IMR-90 (cell line): ENCODE data around the gene POU2F1.

Experiments
- BHLHE40 ChIP-seq: fragments of 150-350 bp; IDR thresholded peaks from 2 replicates; pipeline ENCODE4 v1.6.1; 2016; ENCODE audit warnings: mild to moderate bottlenecking, low read depth, low read length
- CEBPB ChIP-seq: IDR thresholded peaks from 2 replicates; pipeline ENCODE4 v1.6.1; 2012; ENCODE audit warnings: low read depth, low read length, improper control_type of control experiment
- MAFK ChIP-seq: IDR thresholded peaks from 2 replicates; pipeline ENCODE4 v1.6.1; 2012; ENCODE audit warnings: low read depth, low read length, improper control_type of control experiment
- MXI1 ChIP-seq: IDR thresholded peaks from 2 replicates; pipeline ENCODE4 v1.6.1; 2012; ENCODE audit warnings: low read depth, mild to moderate bottlenecking, low read length, moderate library complexity, borderline replicate concordance
- NFE2L2 ChIP-seq: fragments of 150-350 bp; IDR thresholded peaks from 2 replicates; pipeline ENCODE4 v1.6.1; 2016; ENCODE audit warnings: low read depth, mild to moderate bottlenecking, low read length
- POLR2A ChIP-seq: IDR thresholded peaks from 2 replicates; pipeline ENCODE4 v1.6.1; 2012; ENCODE audit warnings: mild to moderate bottlenecking, low read depth, low read length
- RAD21 ChIP-seq: IDR thresholded peaks from 2 replicates; pipeline ENCODE4 v1.6.1; 2012; ENCODE audit warnings: low read length, improper control_type of control experiment
- RCOR1 ChIP-seq: IDR thresholded peaks from 2 replicates; pipeline ENCODE4 v1.6.1; 2012; ENCODE audit warnings: mild to moderate bottlenecking, low read length, improper control_type of control experiment; ENCODE audit not compliant: insufficient replicate concordance
- RFX5 ChIP-seq: IDR thresholded peaks from 2 replicates; pipeline ENCODE4 v1.8.0; 2012; ENCODE audit warnings: low read depth, mild to moderate bottlenecking, low read length, moderate library complexity
- SMC3 ChIP-seq: fragments of 150-350 bp; IDR thresholded peaks from 2 replicates; pipeline ENCODE4 v1.6.1; 2016; ENCODE audit warnings: low read depth, mild to moderate bottlenecking, antibody characterized with exemption, low read length, moderate library complexity
- TF ChIP-seq, protein P1 (sequence below): conservative IDR thresholded peaks from 2 replicates; pipeline ENCODE4 v1.5.1; 2012; ENCODE audit warnings: mild to moderate bottlenecking, low read depth, low read length, improper control_type of control experiment
- TF ChIP-seq, protein P2 (sequence below): fragments of 150-350 bp; IDR thresholded peaks from 2 replicates; pipeline ENCODE4 v1.6.1; 2016; ENCODE audit warnings: low read depth, mild to moderate bottlenecking, low read length, moderate library complexity, borderline replicate concordance
- TF ChIP-seq, protein P3 (sequence below): fragments of 150-350 bp; IDR thresholded peaks from 2 replicates; pipeline ENCODE4 v1.6.1; 2017; ENCODE audit warnings: mild to moderate bottlenecking, antibody characterized with exemption, low read length, low read depth

DNA sequence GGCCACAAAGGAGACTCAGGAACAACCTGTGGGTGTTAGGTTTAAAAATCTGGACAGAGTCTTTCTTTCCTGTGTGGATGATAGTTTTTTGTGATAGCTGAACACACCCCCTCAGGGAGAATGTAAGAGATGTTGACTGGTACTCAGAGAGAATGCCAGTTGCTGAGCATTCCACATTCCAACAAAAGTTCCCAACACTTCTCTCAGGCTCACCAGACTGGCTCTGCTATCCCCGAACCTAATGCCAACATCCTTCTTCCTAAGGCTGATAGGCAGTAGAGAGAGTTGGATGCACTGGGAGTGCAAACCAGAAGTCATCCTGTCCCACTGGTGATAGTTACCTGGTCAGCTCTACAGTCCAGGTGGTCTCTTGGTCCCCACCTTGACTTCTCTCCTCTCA, 28.7 kb upstream of the POU2F1 start:
- TF ChIP-seq RAD21 (no peak), POLR2A (no peak), CEBPB (no peak), BHLHE40 (no peak), RFX5 (no peak), SMC3 (no peak), RCOR1 (no peak), NFE2L2 (no peak), MXI1 (no peak), MAFK (no peak)
- TF ChIP-seq, protein P1, sequence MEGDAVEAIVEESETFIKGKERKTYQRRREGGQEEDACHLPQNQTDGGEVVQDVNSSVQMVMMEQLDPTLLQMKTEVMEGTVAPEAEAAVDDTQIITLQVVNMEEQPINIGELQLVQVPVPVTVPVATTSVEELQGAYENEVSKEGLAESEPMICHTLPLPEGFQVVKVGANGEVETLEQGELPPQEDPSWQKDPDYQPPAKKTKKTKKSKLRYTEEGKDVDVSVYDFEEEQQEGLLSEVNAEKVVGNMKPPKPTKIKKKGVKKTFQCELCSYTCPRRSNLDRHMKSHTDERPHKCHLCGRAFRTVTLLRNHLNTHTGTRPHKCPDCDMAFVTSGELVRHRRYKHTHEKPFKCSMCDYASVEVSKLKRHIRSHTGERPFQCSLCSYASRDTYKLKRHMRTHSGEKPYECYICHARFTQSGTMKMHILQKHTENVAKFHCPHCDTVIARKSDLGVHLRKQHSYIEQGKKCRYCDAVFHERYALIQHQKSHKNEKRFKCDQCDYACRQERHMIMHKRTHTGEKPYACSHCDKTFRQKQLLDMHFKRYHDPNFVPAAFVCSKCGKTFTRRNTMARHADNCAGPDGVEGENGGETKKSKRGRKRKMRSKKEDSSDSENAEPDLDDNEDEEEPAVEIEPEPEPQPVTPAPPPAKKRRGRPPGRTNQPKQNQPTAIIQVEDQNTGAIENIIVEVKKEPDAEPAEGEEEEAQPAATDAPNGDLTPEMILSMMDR, result no peak
- TF ChIP-seq, protein P2, sequence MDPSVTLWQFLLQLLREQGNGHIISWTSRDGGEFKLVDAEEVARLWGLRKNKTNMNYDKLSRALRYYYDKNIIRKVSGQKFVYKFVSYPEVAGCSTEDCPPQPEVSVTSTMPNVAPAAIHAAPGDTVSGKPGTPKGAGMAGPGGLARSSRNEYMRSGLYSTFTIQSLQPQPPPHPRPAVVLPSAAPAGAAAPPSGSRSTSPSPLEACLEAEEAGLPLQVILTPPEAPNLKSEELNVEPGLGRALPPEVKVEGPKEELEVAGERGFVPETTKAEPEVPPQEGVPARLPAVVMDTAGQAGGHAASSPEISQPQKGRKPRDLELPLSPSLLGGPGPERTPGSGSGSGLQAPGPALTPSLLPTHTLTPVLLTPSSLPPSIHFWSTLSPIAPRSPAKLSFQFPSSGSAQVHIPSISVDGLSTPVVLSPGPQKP, result no peak
- TF ChIP-seq, protein P3, sequence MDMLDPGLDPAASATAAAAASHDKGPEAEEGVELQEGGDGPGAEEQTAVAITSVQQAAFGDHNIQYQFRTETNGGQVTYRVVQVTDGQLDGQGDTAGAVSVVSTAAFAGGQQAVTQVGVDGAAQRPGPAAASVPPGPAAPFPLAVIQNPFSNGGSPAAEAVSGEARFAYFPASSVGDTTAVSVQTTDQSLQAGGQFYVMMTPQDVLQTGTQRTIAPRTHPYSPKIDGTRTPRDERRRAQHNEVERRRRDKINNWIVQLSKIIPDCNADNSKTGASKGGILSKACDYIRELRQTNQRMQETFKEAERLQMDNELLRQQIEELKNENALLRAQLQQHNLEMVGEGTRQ, result no peak
